ENCODE data around the gene GRID1.
"Not testable (repeated sequence)": the region's sequence is repeated elsewhere in the genome, so short reads cannot be mapped to it uniquely, and the experiment has no call there.

GRID1 gene

GRCh38 chr10:86099542-86100334 lies 266.9 kb downstream of the GRID1 start:
- H3K4me1 ChIP-seq (ENCODE audit: insufficient read depth, poor library complexity, severe bottlenecking): no peaks in the 10 kb centered on the region
- TF ChIP-seq, protein P1, sequence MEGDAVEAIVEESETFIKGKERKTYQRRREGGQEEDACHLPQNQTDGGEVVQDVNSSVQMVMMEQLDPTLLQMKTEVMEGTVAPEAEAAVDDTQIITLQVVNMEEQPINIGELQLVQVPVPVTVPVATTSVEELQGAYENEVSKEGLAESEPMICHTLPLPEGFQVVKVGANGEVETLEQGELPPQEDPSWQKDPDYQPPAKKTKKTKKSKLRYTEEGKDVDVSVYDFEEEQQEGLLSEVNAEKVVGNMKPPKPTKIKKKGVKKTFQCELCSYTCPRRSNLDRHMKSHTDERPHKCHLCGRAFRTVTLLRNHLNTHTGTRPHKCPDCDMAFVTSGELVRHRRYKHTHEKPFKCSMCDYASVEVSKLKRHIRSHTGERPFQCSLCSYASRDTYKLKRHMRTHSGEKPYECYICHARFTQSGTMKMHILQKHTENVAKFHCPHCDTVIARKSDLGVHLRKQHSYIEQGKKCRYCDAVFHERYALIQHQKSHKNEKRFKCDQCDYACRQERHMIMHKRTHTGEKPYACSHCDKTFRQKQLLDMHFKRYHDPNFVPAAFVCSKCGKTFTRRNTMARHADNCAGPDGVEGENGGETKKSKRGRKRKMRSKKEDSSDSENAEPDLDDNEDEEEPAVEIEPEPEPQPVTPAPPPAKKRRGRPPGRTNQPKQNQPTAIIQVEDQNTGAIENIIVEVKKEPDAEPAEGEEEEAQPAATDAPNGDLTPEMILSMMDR (IDR thresholded peaks at IDR 0.05; ENCODE audit: poor library complexity, severe bottlenecking): no peak
- DNase-seq (ENCODE audit: low spot score) (no peak), ATAC-seq (ENCODE audit: low read depth) (no peak)
- H3K27ac ChIP-seq (ENCODE audit: poor library complexity, severe bottlenecking): no peak overlapping the region
- no peaks in the 10 kb centered on the region for H3K9me3 ChIP-seq (ENCODE audit: severe bottlenecking)
- no peaks in the 10 kb centered on the region for H3K27me3 ChIP-seq (ENCODE audit: insufficient read depth, poor library complexity, severe bottlenecking)
- no peaks in the 10 kb centered on the region for H3K36me3 ChIP-seq (ENCODE audit: low read depth)
- H3K4me3 ChIP-seq (ENCODE audit: severe bottlenecking): no peak overlapping the region

GRCh38 chr10:86098187-86098881 lies 268.3 kb downstream of the GRID1 start:
- H3K36me3 ChIP-seq (ENCODE audit: low read depth): no peaks in the 10 kb centered on the region
- H3K4me3 ChIP-seq (ENCODE audit: severe bottlenecking): no peak overlapping the region
- DNase-seq (ENCODE audit: low spot score) (no peak), ATAC-seq (ENCODE audit: low read depth) (no peak)
- no peaks in the 10 kb centered on the region for H3K4me1 ChIP-seq (ENCODE audit: insufficient read depth, poor library complexity, severe bottlenecking)
- no peaks in the 10 kb centered on the region for H3K27me3 ChIP-seq (ENCODE audit: insufficient read depth, poor library complexity, severe bottlenecking)
- TF ChIP-seq, protein P1 (IDR thresholded peaks at IDR 0.05; ENCODE audit: poor library complexity, severe bottlenecking): no peak
- H3K9me3 ChIP-seq (ENCODE audit: severe bottlenecking): no peaks in the 10 kb centered on the region
- no peak overlapping the region for H3K27ac ChIP-seq (ENCODE audit: poor library complexity, severe bottlenecking)

DNA sequence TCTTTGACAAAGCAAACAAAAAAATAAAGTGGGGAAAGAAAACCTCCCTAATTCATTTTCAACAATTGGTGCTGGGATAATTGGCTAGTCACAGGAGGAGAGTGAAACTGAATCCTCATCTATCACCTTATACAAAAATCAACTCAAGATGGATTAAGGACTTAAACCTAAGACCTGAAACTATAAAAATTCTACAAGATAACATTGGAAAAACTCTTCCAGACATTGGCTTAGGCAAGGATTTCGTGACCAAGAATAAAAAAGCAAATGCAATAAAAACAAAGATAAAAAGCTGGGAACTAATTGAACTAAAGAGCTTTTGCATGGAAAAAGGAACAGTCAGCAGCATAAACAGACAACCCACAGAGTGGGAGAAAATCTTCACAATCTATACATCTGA lies 271.5 kb downstream of the GRID1 start:
- H3K4me1 ChIP-seq (ENCODE audit: insufficient read depth, poor library complexity, severe bottlenecking); H3K27ac ChIP-seq (ENCODE audit: poor library complexity, severe bottlenecking); H3K9me3 ChIP-seq (ENCODE audit: severe bottlenecking); H3K36me3 ChIP-seq (ENCODE audit: low read depth); H3K27me3 ChIP-seq (ENCODE audit: insufficient read depth, poor library complexity, severe bottlenecking); H3K4me3 ChIP-seq (ENCODE audit: severe bottlenecking); DNase-seq (ENCODE audit: low spot score); ATAC-seq (ENCODE audit: low read depth): not testable (repeated sequence)

- not testable (repeated sequence) for ATAC-seq (ENCODE audit: low read depth); H3K27ac ChIP-seq (ENCODE audit: poor library complexity, severe bottlenecking); DNase-seq (ENCODE audit: low spot score); H3K4me3 ChIP-seq (ENCODE audit: severe bottlenecking); H3K4me1 ChIP-seq (ENCODE audit: insufficient read depth, poor library complexity, severe bottlenecking); H3K9me3 ChIP-seq (ENCODE audit: severe bottlenecking); H3K36me3 ChIP-seq (ENCODE audit: low read depth); H3K27me3 ChIP-seq (ENCODE audit: insufficient read depth, poor library complexity, severe bottlenecking)
These were observed 274.3 kb downstream of the GRID1 start for GRCh38 chr10:86092311-86092710.

DNA sequence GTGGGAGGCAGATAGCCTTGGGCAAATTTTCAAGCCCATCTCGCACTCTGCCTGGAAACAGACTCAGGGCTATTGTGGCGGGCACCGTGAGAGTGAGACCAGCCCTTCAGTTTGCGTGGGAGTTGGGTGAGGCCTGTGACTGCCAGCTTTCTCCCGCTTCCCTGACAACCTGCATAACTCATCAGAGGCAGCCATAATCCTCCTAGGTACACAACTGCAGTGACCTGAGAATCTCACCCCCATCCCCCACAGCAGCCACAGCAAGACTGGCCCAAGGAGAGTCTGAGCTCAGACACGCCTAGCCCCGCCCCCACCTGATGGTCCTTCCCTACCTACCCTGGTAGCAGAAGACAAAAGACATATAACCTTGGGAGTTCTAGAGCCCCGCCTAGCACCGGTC lies 275.4 kb downstream of the GRID1 start:
- Histone ChIP-seq H3K4me1 (ENCODE audit: insufficient read depth, poor library complexity, severe bottlenecking) (no peaks in the 10 kb centered on the region), H3K27me3 (ENCODE audit: insufficient read depth, poor library complexity, severe bottlenecking) (no peaks in the 10 kb centered on the region), H3K27ac (ENCODE audit: poor library complexity, severe bottlenecking) (no peak overlapping the region), H3K9me3 (ENCODE audit: severe bottlenecking) (no peaks in the 10 kb centered on the region), H3K36me3 (ENCODE audit: low read depth) (no peaks in the 10 kb centered on the region), H3K4me3 (ENCODE audit: severe bottlenecking) (no peak overlapping the region)
- TF ChIP-seq, protein P1 (IDR thresholded peaks at IDR 0.05; ENCODE audit: poor library complexity, severe bottlenecking): no peak
- ATAC-seq (ENCODE audit: low read depth): no peak
- DNase-seq (ENCODE audit: low spot score): no peak
